Measurements from ENCODE around the gene INTS6L.
"Not testable (repeated sequence)": the region's sequence is repeated elsewhere in the genome, so short reads cannot be mapped to it uniquely, and the experiment has no call there.

GRCh38 chrX:135594049-135594448 is 73.6 kb downstream of the INTS6L start:
- TF ChIP-seq EZH2 (IDR thresholded peaks at IDR 0.05; ENCODE audit: borderline replicate concordance); EZH2phosphoT487 (IDR thresholded peaks at IDR 0.05; ENCODE audit: low read depth, severe bottlenecking, unreplicated experiment); CTCF (IDR thresholded peaks at IDR 0.05; ENCODE audit: poor library complexity): not testable (repeated sequence)
